Measurements from ENCODE around the gene CELF2.
"Not testable (repeated sequence)": the region's sequence is repeated elsewhere in the genome, so short reads cannot be mapped to it uniquely, and the experiment has no call there.

The CELF2 gene

DNA sequence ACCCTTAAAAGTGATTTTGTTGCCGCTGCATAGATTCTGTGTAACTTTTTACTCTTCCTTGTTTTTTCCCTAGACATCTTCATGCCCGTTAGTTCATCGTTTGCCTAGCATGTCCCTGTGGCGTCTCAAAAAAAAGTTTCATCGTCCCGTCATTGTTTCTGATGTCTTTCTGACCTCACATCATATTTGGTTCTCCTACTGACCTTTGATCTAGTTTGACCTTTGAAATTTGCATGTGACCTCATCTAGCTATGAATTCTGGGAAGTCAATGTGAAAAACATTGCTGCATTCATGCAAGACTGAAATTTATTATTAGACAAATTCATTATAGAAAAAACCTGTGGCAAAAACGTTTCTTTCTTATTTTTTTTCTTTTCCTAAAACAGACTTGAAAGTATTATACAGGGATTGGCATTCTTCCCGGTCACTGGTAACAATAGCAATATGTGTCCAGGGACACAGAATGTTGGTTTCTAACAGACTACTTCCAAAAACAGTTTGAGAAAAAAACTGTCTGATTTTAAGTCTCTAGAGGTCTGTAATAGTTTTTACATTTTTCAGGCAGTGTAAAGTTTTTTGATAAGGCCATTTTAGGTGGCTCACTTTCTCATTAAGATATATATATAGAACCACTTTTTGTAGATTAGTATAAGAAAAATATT lies 312.8 kb downstream of the CELF2 start:
- DNase-seq (ENCODE audit: low read depth) = no peak

DNA sequence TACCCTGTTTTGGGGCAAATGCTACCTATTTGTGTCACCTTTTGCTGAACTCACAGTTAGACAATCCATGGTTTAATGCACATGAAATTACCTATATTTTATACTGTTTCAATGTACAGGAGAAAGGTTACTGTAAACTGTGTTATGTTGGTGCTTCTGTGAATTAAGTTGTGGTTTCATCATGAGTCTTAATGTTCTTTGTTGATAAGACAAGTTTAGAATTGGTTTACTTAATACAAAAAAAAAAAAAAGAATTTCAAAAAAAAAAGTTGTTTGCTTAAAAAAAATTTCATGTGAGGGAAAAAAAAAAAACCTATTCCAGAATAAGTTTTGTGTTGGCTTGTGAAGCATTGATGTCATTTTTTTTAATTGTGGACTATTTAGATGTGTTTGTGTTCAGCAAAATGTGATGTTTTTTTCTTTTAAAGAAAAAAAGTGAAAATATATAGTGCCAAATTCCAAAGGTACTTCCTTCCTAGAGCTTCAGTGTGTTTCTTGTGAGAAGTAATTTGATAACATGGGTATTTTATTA lies 313.4 kb downstream of the CELF2 start:
- no peak for DNase-seq (ENCODE audit: low read depth)

DNA sequence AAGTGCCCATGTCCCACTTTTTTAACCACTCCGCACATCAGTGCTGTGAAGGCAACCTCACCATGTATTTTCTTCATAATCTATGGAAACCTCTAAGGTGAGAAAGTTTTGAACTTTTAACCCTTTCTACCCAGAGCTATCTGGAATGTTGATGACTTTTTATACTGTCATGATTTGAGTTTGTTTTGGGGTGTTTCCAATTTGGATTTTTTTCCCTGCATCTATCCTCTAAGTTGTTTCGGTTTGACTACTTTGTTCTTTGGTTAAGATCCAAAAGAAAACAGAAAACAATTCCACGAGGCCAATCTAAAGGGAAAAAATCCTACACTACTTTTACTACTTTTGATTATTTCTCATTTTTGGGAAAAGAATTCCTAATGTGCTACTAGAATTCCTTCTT lies 314.1 kb downstream of the CELF2 start:
- no peak for DNase-seq (ENCODE audit: low read depth)

DNA sequence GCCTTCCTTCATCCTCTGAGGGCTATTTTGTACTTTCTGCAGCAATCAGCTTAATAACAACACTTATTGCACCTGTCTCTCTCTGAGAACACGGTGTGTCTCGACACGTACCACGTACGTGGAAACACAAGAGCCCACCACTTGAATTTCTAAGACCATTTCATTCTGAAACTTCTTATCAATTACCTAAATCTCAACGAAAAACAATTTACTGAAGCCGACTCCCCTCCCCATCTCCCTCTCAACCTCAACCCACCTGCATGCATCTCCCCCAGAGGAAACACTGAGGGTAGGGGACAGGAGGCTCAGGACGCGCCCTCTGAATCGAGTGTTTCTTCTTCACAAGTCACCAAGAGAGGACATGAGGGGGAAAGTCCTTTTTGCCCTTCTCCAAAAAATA lies 315.2 kb downstream of the CELF2 start:
- DNase-seq (ENCODE audit: low read depth) = no peak

DNA sequence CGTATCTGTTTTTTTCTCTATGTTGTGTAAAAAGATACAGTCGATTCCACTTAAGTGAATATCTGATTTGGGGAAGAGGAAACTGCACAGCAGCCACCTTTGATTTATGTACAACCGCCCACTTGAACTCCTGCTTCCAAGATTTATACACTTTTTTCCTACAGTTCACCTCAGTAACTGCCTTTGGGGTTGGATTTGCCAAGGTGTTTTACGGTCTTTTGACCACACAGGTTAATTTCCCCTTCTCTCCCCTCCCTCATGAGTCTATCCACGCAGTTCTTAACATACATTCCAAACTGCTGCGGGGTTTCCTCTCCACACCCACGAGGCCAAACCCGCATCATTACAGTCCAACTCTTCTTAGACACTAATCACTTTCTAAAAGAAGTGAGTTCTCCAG lies 316.8 kb downstream of the CELF2 start:
- no peak for DNase-seq (ENCODE audit: low read depth)

DNA sequence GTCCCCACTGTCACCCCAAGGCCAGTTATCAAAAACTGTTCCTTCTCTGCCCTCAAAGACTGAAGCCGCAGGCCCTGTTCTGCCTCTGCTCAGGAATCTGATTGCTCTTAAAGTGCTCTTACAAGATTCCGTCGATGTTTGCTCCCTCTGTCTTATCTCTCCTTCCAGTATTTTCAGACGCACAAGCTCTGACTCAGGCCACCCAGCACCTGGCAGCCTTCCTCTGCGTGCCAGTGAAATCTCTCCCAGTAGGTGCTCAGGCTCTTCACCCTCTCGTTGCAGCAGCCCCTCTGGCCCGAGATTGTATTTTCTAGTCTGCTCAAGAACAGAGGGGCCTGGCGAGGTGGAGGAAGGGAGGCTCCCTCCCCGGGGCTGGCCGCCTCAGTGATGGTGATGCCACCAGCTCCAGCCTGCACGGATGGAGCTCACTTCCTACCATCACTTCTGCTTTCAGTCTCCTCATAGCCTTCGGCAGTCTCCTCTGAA lies 317.5 kb downstream of the CELF2 start:
- DNase-seq (ENCODE audit: low read depth) = no peak

DNA sequence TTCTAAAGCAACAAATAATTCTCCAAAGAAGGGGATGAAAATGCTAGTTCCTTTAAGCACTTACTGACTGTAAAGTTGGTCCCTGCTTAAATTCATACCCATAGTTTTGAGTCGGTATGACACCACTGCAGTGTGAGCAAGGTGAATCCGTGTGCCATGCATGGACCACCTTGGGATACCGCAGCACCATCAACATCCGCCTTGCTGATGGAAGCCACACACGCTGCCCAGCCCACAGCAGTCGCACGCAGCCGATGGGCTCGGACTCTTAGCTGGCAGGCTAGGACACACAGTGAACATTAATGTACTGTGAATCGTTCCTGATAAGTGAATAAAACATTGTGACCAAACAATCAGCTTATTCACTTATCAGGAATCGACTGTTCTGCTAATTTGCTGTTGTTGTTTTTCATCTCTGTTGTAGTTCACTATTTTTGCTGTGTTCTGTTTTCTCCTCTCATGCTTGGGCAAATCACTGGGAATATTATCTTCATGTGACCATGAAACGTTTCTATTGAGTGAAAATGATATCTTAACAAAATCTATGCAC lies 318.3 kb downstream of the CELF2 start:
- DNase-seq (ENCODE audit: low read depth) = no peak

DNA sequence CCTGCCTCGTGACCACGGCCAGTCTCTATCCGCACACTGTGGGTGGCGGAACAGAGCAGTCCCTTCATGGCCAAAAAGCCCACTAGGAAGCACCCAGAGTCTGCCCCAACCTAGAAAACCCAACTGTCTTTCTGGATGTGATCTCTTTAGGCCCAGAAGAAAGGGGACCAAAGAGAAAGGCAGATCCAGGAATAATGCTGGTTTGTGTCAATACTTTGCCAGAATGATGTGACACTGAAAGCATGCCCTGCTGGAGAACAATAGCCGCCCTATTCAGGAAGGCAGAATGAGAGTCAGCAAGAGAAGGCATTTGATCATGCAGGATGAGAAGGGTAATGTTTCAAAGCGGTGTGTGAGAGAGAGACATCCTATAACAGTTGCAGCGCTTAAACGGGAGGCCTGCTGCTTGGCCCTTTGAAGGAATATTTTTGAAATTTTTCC lies 319.1 kb downstream of the CELF2 start:
- DNase-seq (ENCODE audit: low read depth) = no peak

DNA sequence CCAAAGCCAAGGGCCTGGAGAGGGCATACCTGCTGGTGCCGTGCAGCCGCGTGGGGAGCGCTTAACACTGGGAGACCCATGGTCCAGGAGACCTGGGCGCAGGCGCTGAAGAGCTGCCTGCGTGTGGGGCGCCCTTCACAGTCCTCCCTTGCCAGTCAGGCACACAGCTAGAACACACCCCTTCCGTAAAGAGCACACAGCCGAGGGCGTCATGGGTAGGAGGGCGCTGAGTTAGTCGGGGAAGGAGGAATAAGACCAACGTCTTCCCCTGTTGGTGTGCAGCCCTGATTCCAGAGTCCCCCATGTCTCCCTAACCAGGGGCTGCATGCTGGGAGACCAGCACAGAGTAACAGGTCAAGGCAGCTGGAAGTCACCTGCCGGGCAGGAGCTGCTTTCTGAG lies 319.8 kb downstream of the CELF2 start:
- DNase-seq (ENCODE audit: low read depth) = no peak

DNA sequence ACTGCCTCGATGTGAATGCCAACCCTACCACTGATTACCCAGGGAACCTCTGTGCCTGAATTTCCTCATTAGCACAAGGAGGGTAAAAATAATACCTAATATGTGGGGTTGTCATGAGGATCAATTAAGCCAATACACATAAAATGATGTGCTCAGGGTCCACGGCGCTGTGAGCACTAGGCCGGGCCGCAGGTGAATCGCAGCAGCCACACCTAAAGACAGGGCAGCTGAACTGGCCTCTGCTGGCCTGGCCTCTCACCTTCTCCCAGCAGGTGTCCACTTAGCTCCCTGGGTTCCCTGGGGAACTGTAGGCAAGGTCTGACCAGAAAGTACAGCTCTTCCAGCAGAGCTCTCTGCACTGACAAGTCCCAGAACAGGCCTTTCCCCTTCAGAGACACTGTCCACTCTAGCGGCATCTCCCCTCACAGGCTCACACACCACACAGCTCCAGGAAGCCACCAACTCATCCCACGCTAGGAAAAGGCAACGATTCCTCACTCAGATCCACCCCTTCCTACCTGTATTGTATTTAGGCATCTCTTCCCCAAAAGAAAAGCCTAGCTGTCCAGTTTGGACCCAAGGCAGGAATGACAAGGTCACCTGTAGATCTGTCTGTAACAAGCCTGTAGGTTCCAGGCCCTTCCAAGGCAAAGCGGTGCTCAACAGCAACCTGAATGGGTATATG lies 320.6 kb downstream of the CELF2 start:
- no peak for DNase-seq (ENCODE audit: low read depth)

DNA sequence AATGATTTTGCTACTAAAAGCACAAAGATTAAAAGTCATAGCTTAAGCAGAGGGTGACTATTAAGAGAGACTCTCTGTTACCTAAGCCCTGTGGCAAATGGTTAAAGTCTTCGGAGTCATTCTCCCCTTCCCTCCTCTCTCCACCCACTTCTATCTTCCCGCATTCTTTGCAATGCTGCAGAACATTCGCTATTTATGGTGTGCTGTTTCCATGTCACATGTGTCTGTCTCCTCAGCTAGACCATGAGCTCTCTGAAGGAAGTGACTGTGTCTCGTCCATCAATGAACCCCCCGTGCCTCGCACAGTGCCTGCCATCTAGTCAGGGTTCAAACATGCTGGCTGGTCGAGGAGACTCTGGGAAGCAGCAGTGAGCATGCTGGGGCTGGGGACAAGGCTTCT lies 321.3 kb downstream of the CELF2 start:
- DNase-seq (ENCODE audit: low read depth) = no peak

DNA sequence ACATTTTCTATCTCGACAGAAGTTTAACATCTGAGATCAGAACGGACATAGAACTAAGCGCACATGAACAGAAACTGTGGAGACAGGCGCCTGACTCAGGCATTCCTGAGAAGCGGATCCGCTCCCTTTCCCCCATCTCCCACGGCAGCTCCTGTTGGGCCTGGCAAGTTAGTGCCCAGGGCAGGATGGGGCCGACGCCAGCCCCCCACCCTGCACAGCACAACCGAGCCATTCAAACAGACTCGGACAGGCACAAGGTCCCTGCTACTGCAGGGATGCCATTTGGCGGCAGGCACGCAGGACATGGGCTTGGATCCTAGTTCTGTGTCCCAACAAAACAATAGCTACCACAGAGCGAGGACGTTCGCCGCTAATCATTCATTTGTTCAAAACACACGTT lies 322.0 kb downstream of the CELF2 start:
- DNase-seq (ENCODE audit: low read depth) = no peak

DNA sequence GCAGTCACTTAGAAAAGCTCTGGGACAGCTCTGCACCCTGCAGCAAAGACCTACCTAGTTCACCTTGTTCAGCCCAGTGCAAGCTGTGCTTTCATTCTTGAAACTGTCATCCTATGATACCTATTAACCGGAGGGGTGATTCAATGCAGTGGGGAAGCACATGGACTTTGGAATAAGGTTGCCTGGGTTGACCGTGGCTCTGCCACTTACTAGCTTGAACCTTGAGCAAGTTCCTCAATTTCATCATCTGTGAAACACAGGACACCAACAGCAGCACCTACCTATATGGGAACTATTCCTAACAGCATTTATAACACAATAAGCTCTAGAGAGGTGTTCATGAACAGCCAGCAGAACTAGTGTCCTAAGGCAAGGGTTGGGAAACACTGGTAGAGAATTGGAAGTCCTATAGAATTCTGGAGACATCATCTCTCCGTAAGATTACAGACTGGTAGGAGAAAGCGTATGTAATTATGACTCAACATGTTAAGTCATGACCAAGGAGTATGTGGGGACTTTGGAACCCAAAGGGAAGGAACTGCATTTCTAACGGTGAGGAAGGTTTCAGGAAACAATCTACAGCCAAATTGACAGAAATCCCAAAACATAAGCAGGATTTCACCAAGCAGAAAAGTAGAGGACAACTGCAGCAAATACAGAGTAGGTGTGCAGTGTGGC lies 323.8 kb downstream of the CELF2 start:
- no peak for DNase-seq (ENCODE audit: low read depth)

DNA sequence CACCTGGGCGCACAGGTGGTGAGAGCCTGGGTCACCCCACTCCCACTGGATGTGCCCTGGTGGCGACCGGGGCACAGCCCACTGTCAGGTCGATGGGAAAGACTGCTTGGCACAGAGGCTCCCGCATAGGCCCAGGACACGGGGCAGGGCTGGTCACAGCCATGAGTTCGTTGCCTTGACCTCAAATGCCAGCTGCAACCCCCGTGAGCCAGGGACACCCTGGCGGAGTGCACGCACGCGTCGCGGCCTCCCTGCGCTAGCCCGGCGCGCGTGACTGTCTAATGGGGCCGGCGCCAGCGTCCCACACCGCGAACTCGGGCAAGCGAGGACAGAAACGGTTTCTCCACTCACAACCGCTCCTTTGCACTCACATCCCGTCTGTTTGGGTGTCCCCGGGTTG lies 326.4 kb downstream of the CELF2 start:
- no peak for DNase-seq (ENCODE audit: low read depth)

DNA sequence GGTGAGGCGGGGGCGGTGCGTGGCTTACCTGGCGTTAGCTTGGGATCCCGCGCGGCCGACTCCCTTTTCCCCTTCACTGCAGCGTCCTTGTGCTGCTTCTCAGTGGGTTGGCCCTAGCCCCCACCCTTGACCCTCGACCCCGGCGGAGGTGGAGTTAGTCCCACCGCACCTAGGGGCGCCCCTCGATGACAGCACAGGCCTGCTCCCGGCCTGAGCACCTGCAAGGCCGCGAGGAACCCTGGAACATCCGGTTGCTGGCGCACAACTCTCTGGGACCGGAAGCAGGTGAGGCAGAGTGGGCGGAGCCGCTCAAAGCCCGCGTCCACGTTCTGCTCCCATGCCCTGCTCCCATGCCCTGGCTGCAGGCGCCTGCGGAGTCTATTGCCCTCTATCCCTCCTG lies 326.9 kb downstream of the CELF2 start:
- DNase-seq (ENCODE audit: low read depth) = no peak

DNA sequence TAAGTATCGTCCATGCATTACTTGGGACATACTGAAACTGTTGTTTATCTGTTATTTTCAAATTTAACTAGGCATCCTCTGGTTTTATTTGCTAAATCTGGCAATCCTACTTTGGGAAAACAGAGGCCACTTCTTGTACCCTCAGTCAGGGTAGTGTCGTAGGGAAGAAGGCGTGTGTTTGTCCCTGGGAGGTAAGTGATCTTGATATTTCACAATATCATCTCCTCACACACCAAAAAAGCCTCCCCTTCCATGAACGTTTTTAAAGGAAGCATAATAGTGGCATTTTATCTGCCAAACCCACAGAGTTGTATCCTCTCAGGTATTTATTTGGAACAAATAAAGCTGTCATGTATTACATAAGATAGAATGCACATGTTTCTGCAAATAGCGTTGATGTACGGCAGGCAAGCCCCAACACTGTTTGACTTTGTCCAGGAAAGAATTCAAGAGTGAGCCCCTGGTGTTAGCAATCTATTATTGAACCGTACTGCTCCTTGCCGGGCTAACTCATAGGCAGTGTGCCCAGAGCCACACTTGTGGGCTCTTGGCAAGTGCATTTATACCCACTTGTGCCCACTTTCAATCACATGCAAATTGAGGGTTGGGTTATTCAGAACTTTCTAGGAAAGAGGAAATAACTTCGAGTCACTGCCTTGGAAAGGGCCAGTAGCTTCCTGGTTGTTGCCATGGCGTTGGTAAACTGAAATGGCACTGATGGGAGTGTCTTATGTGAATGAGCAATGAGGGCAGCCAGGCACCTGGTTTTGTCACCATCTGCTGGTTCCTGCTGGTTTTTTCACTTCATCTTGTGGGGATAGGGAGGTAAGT lies 327.8 kb downstream of the CELF2 start:
- no peak for DNase-seq (ENCODE audit: low read depth)

DNA sequence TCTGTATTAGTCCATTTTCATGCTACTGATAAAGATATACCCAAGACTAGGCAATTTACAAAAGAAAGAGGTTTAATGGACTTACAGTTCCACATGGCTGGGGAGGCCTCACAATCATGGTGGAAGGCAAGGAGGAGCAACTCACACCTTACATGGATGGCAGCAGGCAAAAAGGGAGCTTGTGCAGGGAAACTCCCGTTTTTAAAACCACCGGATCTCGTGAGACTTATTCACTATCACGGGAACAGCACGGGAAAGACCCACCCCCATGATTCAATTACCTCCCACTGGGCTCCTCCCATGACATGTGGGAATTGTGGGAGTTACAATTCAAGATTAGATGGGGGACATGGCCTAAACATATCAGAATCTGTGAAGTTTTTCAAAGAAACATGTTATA lies 329.9 kb downstream of the CELF2 start:
- not testable (repeated sequence) for DNase-seq (ENCODE audit: low read depth)

DNA sequence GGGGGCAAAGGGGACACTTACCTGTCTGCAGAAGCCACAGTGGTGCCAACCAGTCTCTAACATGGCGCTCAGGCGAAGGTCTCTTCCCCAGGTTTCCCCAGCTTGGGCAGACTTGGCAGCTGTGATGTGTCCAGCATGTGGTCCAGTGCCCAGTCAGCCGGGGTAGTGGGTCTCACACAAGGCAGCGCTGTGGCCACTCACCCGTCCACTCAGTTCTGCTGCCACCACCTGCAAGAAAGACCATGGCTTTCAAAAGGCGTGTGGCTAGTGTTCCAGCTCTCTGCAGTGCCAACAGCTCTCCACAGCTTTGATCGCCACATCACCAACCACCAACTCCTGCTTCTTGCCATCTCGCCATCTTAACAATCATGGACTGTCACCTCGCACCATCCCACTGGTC lies 334.1 kb downstream of the CELF2 start:
- DNase-seq (ENCODE audit: low read depth) = no peak

DNA sequence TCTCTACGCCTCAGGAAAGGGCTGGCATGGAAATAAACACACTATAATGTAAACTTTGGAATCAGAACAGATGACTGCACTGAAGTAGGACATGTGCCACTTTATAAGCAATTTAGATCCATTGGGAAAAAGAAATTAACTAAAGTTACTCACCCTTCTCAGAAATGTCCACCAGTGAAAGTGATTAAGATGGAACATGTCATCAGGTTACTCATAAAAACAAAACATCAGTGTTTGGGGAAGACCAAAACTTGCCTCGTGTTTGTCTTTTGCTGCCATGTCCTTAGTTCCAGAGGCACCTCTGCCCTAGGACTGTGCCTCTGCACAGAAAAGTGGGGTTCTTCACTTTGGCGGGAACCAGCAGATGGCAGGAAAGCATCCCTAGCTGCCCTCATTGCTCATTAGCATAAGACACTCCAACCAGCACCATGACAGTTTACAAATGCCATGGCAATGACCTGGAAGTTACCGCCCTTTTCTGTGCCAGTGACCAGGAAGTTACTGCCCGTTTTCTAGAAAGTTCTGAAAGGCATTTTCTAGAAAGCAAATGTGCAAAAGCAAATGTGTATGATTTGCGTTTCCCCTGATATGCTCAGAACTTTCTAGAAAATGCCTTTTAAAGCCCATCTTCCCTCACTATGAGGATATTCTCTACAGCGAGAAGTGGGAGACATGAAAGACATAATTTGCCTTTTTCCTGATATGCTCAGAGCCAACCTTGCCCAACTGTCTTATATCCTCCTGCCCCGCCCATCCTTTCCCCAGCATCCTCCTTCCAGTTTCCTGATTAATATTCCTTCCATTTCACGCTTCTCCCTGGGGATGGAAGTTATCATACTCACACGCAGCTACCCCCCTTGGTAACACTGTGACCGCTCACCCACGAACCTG lies 335.6 kb downstream of the CELF2 start:
- DNase-seq (ENCODE audit: low read depth) = no peak

DNA sequence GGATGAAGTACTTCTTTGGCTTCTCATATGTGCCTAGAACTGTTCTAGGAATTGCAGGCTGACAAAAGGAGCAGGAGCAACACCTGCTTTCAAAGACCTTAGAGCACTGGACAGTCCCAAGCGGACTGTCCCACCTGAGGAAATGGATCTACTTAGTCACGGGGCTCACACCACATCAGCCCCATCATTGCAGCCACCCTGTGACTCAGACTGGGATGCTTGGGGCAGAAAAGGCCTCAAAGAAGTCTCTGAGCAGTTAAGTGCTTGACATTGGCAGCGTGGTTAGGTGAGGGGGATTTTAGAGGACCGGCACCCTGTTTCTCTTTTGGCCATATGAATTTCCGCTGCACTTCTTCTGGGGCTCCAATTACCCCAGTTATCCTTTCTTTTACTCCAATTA lies 337.2 kb downstream of the CELF2 start:
- DNase-seq (ENCODE audit: low read depth) = no peak

DNA sequence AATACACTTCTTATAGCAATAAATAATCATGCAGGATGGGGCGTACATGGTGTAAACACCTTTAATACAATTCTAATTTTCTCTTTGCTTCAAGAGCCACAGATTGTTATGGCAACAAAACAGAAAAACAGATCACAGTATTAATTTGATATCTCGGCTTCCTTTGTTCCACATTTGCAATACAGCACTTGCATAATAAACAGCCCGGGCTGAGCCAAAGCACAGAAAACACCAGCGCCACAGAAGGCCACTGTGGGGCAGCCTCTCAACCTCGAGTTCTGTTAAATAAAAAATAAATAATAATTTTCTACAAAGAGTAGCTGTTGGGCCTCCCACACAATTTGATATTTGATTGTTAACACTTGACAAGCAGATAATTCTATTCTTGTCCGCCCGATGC lies 337.9 kb downstream of the CELF2 start:
- DNase-seq (ENCODE audit: low read depth) = no peak

Data from activated T-cell treated with anti-CD3 and anti-CD28 coated beads for 48 hours (primary cell).